ENCODE results near the gene NFATC2. TPM values are rescaled to one million over a fixed set of nuclear protein-coding genes. Genes with fewer than 3 reads are reported as not detected.

Gene NFATC2
- polyA plus RNA-seq, 1 of the 3 experiments (the other 2 are of a cell fraction), result 0.36 TPM

- TF ChIP-seq EZH2phosphoT487 (IDR thresholded peaks at IDR 0.05; ENCODE audit: borderline replicate concordance, low read depth) (no peak), TAF1 (IDR thresholded peaks at IDR 0.05; ENCODE audit: borderline replicate concordance, low read depth, low read length) (no peak), FOXM1 (IDR thresholded peaks at IDR 0.05; ENCODE audit: low read depth) (no peak)
- TF ChIP-seq, protein P1, sequence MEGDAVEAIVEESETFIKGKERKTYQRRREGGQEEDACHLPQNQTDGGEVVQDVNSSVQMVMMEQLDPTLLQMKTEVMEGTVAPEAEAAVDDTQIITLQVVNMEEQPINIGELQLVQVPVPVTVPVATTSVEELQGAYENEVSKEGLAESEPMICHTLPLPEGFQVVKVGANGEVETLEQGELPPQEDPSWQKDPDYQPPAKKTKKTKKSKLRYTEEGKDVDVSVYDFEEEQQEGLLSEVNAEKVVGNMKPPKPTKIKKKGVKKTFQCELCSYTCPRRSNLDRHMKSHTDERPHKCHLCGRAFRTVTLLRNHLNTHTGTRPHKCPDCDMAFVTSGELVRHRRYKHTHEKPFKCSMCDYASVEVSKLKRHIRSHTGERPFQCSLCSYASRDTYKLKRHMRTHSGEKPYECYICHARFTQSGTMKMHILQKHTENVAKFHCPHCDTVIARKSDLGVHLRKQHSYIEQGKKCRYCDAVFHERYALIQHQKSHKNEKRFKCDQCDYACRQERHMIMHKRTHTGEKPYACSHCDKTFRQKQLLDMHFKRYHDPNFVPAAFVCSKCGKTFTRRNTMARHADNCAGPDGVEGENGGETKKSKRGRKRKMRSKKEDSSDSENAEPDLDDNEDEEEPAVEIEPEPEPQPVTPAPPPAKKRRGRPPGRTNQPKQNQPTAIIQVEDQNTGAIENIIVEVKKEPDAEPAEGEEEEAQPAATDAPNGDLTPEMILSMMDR (IDR thresholded peaks at IDR 0.05), result no peak
- TF ChIP-seq, protein P2, sequence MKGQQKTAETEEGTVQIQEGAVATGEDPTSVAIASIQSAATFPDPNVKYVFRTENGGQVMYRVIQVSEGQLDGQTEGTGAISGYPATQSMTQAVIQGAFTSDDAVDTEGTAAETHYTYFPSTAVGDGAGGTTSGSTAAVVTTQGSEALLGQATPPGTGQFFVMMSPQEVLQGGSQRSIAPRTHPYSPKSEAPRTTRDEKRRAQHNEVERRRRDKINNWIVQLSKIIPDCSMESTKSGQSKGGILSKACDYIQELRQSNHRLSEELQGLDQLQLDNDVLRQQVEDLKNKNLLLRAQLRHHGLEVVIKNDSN (IDR thresholded peaks at IDR 0.05; ENCODE audit: borderline replicate concordance, low read depth), result no peak
These were observed 11.5 kb upstream of the NFATC2 start (continued) for GRCh38 chr20:51553897-51554486.

DNA sequence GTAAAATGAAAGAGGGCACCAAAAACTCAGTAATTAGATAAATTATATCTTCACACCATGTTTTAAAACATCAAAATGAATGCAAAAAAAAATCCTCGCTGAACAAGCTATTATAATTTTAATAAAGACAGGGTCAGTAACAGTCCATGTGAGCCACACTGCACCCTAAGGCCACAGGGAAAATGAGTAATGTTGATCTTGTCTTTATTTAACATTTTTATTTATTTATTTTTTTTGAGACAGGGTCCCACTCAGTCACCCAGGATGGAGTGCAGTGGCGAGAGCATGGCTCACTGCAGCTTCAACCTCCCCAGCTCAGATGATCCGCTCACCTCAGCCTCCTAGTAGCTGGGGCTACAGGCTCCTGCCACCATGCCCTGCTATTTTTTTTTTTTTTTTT, 8.7 kb upstream of the NFATC2 start:
- Histone ChIP-seq H3F3A (replicated peaks; ENCODE audit: insufficient read depth) (no peaks in the 10 kb centered on the region), H2AFZ (ENCODE audit: low read depth) (no peak overlapping the region), H3K9me2 (no peaks in the 10 kb centered on the region), H3K27ac (ENCODE audit: low read depth in 2 of 2, low read length in 1 of 2) (no peak overlapping the region), H3K4me2 (no peak overlapping the region), H3K27me3 (ENCODE audit: insufficient read depth) (no peaks in the 10 kb centered on the region), H3K4me1 (ENCODE audit: control insufficient read depth in 1 of 2, insufficient read depth in 2 of 2, low read depth in 1 of 2, low read length in 1 of 2) (no peaks in the 10 kb centered on the region), H4K20me1 (ENCODE audit: insufficient read depth) (no peaks in the 10 kb centered on the region), H3K79me2 (ENCODE audit: insufficient read depth) (no peaks in the 10 kb centered on the region), H3K36me3 (replicated peaks in 1 of 2; ENCODE audit: control insufficient read depth in 1 of 2, insufficient read depth in 2 of 2, low read length in 1 of 2) (no peaks in the 10 kb centered on the region), H3K9me3 (no peaks in the 10 kb centered on the region), H3K9ac (no peak overlapping the region), H3K4me3 (ENCODE audit: low read depth in 2 of 2, low read length in 1 of 2) (no peak overlapping the region)
- no peak for TF ChIP-seq TAF1 (IDR thresholded peaks at IDR 0.05; ENCODE audit: borderline replicate concordance, low read depth, low read length)
- TF ChIP-seq MXI1 (IDR thresholded peaks at IDR 0.05; ENCODE audit: low read depth, low read length), result no peak
- TF ChIP-seq SIN3A (IDR thresholded peaks at IDR 0.05; ENCODE audit: borderline replicate concordance, low read depth, low read length), result no peak
- TF ChIP-seq, protein P3, sequence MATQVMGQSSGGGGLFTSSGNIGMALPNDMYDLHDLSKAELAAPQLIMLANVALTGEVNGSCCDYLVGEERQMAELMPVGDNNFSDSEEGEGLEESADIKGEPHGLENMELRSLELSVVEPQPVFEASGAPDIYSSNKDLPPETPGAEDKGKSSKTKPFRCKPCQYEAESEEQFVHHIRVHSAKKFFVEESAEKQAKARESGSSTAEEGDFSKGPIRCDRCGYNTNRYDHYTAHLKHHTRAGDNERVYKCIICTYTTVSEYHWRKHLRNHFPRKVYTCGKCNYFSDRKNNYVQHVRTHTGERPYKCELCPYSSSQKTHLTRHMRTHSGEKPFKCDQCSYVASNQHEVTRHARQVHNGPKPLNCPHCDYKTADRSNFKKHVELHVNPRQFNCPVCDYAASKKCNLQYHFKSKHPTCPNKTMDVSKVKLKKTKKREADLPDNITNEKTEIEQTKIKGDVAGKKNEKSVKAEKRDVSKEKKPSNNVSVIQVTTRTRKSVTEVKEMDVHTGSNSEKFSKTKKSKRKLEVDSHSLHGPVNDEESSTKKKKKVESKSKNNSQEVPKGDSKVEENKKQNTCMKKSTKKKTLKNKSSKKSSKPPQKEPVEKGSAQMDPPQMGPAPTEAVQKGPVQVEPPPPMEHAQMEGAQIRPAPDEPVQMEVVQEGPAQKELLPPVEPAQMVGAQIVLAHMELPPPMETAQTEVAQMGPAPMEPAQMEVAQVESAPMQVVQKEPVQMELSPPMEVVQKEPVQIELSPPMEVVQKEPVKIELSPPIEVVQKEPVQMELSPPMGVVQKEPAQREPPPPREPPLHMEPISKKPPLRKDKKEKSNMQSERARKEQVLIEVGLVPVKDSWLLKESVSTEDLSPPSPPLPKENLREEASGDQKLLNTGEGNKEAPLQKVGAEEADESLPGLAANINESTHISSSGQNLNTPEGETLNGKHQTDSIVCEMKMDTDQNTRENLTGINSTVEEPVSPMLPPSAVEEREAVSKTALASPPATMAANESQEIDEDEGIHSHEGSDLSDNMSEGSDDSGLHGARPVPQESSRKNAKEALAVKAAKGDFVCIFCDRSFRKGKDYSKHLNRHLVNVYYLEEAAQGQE (IDR thresholded peaks at IDR 0.05; ENCODE audit: low read depth, low read length), result no peak
- no peak for TF ChIP-seq GATA2 (CRISPR knock-in tag; IDR thresholded peaks at IDR 0.05)
- TF ChIP-seq TEAD4 (IDR thresholded peaks at IDR 0.05; ENCODE audit: borderline replicate concordance, insufficient read depth), result no peak
- no peak for TF ChIP-seq SMC3 (IDR thresholded peaks at IDR 0.05; ENCODE audit: low read depth, low read length)
- no peak for TF ChIP-seq TCF12 (IDR thresholded peaks at IDR 0.05)
- ChIA-PET CTCF (no interaction called here), POLR2A (no interaction called here)
- WGBS (ENCODE audit: low lambda C conversion rate), result 84% methylated on average over 3 of the region's 3 CpGs
- DNase-seq, result no peak
